K562 (cell line): Measurements from ENCODE around the gene ZG16B. TPM values are rescaled to one million over a fixed set of nuclear protein-coding genes. Genes with fewer than 3 reads are reported as not detected.

Source experiments
- ATAC-seq: fragments of 200-7000 bp; cut with Tn5 transposase; 3 replicates; pipeline ENCODE4 v1.9.1; 2020; ENCODE audit warnings: moderate library complexity
- BruUV-seq: library from RNA; stranded (reverse); fragments of 400-500 nt; replicated peaks from 2 replicates; lab custom pipeline; 2021; lab: Mats Ljungman, UMichigan
- CTCF ChIA-PET: fragments of 300-600 bp; formaldehyde crosslinking; extraction: SDS; loops from one replicate; lab custom pipeline; 2021; ENCODE audit warnings: low intra/inter-chr PET ratio; lab: Yijun Ruan, JAX
- POLR2A ChIA-PET: fragments of 300-600, 350-650 bp; sonication (Branson Sonifier 250); formaldehyde crosslinking; extraction: SDS; loops from one replicate; lab custom pipeline; 2021; ENCODE audit warnings: antibody characterized with exemption, inconsistent platforms; lab: Yijun Ruan, JAX
- DNase-seq, 4 experiments: peaks; one replicate each; pipeline versions ENCODE4 v3.0.0 to v3.0.0-alpha.2; 2011 to 2018; ENCODE audit warnings: low spot score in 3 of 4, mixed read lengths in 3 of 4; ENCODE audit errors: extremely low read depth in 1 of 4
- FAIRE-seq: peaks from 2 replicates; lab custom pipeline; 2011; peaks lifted over from hg19 to GRCh38; lab: Jason Lieb, UNC
- H2AFZ ChIP-seq: 2 replicates; pipeline ENCODE4 v1.6.0; 2011; ENCODE audit warnings: low read depth, low read length, control low read depth, inconsistent platforms
- H3K27ac ChIP-seq: fragments of 200-600 bp; 3 replicates; pipeline ENCODE4 v1.8.0; 2011; ENCODE audit warnings: low read depth, mild to moderate bottlenecking, control low read depth, inconsistent platforms, low read length, moderate library complexity, mixed read lengths; ENCODE audit errors: extremely low read depth
- H3K27me3 ChIP-seq, 2 experiments: fragments of 300-600 bp in 1 of 2; 2 replicates in 1 of 2; 3 replicates in 1 of 2; pipeline versions ENCODE4 v1.6.0 to v1.8.0; 2011; ENCODE audit warnings: inconsistent platforms in 2 of 2, low read length in 2 of 2, mild to moderate bottlenecking in 1 of 2, mixed read lengths in 1 of 2, moderate library complexity in 1 of 2; ENCODE audit not compliant: control insufficient read depth in 2 of 2, insufficient read depth in 2 of 2
- H3K36me3 ChIP-seq: fragments of 300-600 bp; 3 replicates; pipeline ENCODE4 v1.8.0; 2011; ENCODE audit warnings: mild to moderate bottlenecking, low read length, inconsistent platforms; ENCODE audit not compliant: control insufficient read depth, insufficient read depth
- H3K4me1 ChIP-seq, 2 experiments: fragments of 200-600 bp in 1 of 2; replicated peaks in 1 of 2; 2 replicates in 1 of 2; 3 replicates in 1 of 2; pipeline versions ENCODE4 v1.5.1 to v1.8.0; 2011; ENCODE audit warnings: inconsistent platforms in 2 of 2, low read length in 2 of 2, mild to moderate bottlenecking in 1 of 2, mixed read lengths in 1 of 2, moderate library complexity in 1 of 2; ENCODE audit not compliant: control insufficient read depth in 2 of 2, insufficient read depth in 2 of 2
- H3K4me2 ChIP-seq: 2 replicates; pipeline ENCODE4 v1.6.1; 2011; ENCODE audit warnings: low read length, control low read depth, inconsistent platforms, mixed read lengths; ENCODE audit not compliant: insufficient read depth
- H3K4me3 ChIP-seq: fragments of 200-600 bp; sonication (generic), shearing (Covaris generic); 2 replicates; pipeline ENCODE4 v1.5.1; 2016; ENCODE audit warnings: control low read depth, inconsistent platforms
- H3K79me2 ChIP-seq: fragments of 200-600 bp; 3 replicates; pipeline ENCODE4 v1.8.0; 2011; ENCODE audit warnings: low read length, inconsistent platforms; ENCODE audit not compliant: control insufficient read depth, insufficient read depth
- H3K9ac ChIP-seq, 2 experiments: 2 replicates each; pipeline versions ENCODE4 v1.6.0 to v1.6.1; 2011; ENCODE audit warnings: low read depth in 2 of 2, low read length in 2 of 2, control low read depth in 1 of 2, inconsistent platforms in 1 of 2, mild to moderate bottlenecking in 1 of 2, mixed read lengths in 1 of 2; ENCODE audit not compliant: insufficient read depth in 1 of 2
- H3K9me1 ChIP-seq: one replicate; pipeline ENCODE4 v1.6.0; 2011; ENCODE audit warnings: inconsistent platforms, mild to moderate bottlenecking, low read length, moderate library complexity; ENCODE audit not compliant: control insufficient read depth, insufficient read depth
- H3K9me3 ChIP-seq: replicated peaks from 2 replicates; pipeline ENCODE4 v1.5.1; 2011; ENCODE audit warnings: low read depth, low read length, inconsistent platforms; ENCODE audit not compliant: control insufficient read depth, insufficient read depth
- H4K20me1 ChIP-seq: replicated peaks from 2 replicates; pipeline ENCODE4 v1.6.1; 2011; ENCODE audit warnings: low read length, inconsistent platforms, mixed read lengths; ENCODE audit not compliant: control insufficient read depth, insufficient read depth
- EP300 ChIP-seq: IDR thresholded peaks from 2 replicates; pipeline ENCODE4 v1.6.1; 2012; ENCODE audit warnings: low read length, improper control_type of control experiment
- SMAD1 ChIP-seq: fragments of 150-350 bp; IDR thresholded peaks from 2 replicates; pipeline ENCODE4 v1.6.1; 2014; ENCODE audit warnings: low read length, low read depth; ENCODE audit not compliant: partially characterized antibody
- SRSF1 ChIP-seq: fragments of 200-400 bp; formaldehyde crosslinking; IDR thresholded peaks from 2 replicates; pipeline ENCODE4 v1.6.1; 2017; ENCODE audit warnings: mild to moderate bottlenecking, low read depth, low read length, moderate library complexity
- ZBTB34 ChIP-seq: fragments of 250-450 bp; sonication (Bioruptor Pico); IDR thresholded peaks from 2 replicates; pipeline ENCODE4 v1.8.0; 2021; ENCODE audit warnings: mild to moderate bottlenecking, moderate library complexity
- ZNF778 ChIP-seq: fragments of 450-650 bp; formaldehyde crosslinking; IDR thresholded peaks from 2 replicates; pipeline ENCODE4 v1.4.0; 2020; ENCODE audit warnings: mild to moderate bottlenecking, moderate library complexity
- WGBS: fragments of 100-300 bp; shearing (Covaris generic); methylation state at CpG from one replicate; pipeline ENCODE4 v1.1.6; 2016; ENCODE audit warnings: low coverage, mixed read lengths; ENCODE audit not compliant: insufficient coverage; ENCODE audit errors: missing lambda C conversion rate; 5-methylcytosine and 5-hydroxymethylcytosine counted together
- in situ Hi-C: fragments of 300-500 bp; cut with MboI; formaldehyde crosslinking; loops from 4 replicates; pipeline ENCODE4 v1.15.0; 2018; ENCODE audit warnings: inconsistent platforms, mixed read lengths
- intact Hi-C: fragments of 100-400 bp; cut with micrococcal nuclease; formaldehyde crosslinking; loops from 2 replicates; pipeline ENCODE4 v1.14.2; 2022
- polyA plus RNA-seq, 8 experiments: library from polyadenylated mRNA; depleted of rRNA in 4 of 8; stranded (reverse) in 5 of 8; unstranded in 3 of 8; fragments of >200 nt; fragmentation: Nextera tagmentation in 2 of 8; fragmentation: Illumina TruSeq in 1 of 8; extraction: Ambion mirVana in 2 of 8; extraction: Trizol in 1 of 8; gene quantifications; 2 replicates each; pipeline versions ENCODE4 v1.2.1 to v1.2.3, GENCODE V29; 2011 to 2014; ENCODE audit warnings: inconsistent platforms in 1 of 8, missing spikeins in 1 of 8
- total RNA-seq, 7 experiments: library from RNA; depleted of rRNA in 6 of 7; stranded (reverse); fragments of >200 nt in 6 of 7; fragmentation: Illumina TruSeq in 2 of 7; extraction: Trizol in 2 of 7; gene quantifications; 2 replicates each; pipeline versions ENCODE4 v1.2.1 to v1.2.3, GENCODE V29; 2011 to 2021; ENCODE audit warnings: low replicate concordance in 1 of 7

Gene ZG16B
- total and polyA plus RNA-seq, 9 of the 15 experiments (the other 6 are each of a cell fraction or from before 2014, with no cell fraction given), result 0.25 to 0.43 (median 0.34) TPM; not detected in 5

DNA sequence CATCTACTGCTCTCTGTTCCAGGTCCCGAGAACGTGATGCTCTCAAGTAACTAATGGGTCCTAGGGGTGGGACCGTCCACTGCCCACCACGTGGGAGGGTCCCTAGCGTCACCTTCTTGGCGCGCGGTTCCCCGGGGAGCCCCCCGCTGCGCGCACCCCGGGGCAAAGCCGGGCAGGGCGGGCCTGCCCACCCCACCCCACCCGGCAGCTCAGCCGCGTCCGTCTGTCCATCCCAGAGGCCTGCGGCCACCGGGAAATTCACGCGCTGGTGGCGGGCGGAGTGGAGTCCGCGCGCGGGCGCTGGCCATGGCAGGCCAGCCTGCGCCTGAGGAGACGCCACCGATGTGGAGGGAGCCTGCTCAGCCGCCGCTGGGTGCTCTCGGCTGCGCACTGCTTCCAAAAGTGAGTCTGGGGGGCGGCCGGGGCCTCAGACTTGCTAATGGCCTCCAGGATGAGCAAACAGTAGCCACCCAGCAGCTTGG is 31.3 kb upstream of the ZG16B start:
- Histone ChIP-seq H3K36me3 (no peaks in the 10 kb centered on the region), H3K9ac (no peak overlapping the region), H3K4me2 (no peak overlapping the region), H3K9me3 (no peaks in the 10 kb centered on the region), H3K27me3 (peaks cover 0 to 2% of the 10 kb centered on the region in 2 experiments; a peak in 1 of 5 replicates), H3K27ac (no peak overlapping the region), H4K20me1 (no peaks in the 10 kb centered on the region), H3K4me1 (peaks cover 13 to 14% of the 10 kb centered on the region in 2 experiments), H2AFZ (no peak overlapping the region), H3K4me3 (no peak overlapping the region), H3K79me2 (no peaks in the 10 kb centered on the region), H3K9me1 (no peaks in the 10 kb centered on the region)
- in situ Hi-C loops (no loop called here), intact Hi-C loops (no loop called here)
- no peak for FAIRE-seq
- no TSS peak for BruUV-seq
- no peak for DNase-seq
- POLR2A ChIA-PET, result no interaction called here
- 63% methylated on average over 11 of the region's 39 CpGs for WGBS
- TF ChIP-seq ZBTB34 (no peak), ZNF778 (CRISPR knock-in tag) (no peak), EP300 (no peak), SMAD1 (no peak), SRSF1 (no peak)
- CTCF ChIA-PET, result no interaction called here
- ATAC-seq, result no peak
